ENCODE measurements around the gene RFX1.
A peak's percentile ranks its signal among the peaks of the same experiment; 100 is the strongest.

RFX1 gene

GRCh38 chr19:13954185-13954584, 51.9 kb downstream of the RFX1 start:
- H3K27ac ChIP-seq (ENCODE audit: low read depth, low read length): no peak overlapping the region

GRCh38 chr19:13952931-13953531, 53.1 kb downstream of the RFX1 start:
- Histone ChIP-seq H3K4me3 (ENCODE audit: low read depth in 1 of 2, low read length in 2 of 2) (peak overlapping the region; percentile 81 to 85), H3K36me3 (ENCODE audit: insufficient read depth, low read length) (peaks cover 27% of the 10 kb centered on the region), H3K9ac (ENCODE audit: low read length) (peak overlapping the region; percentile 42), H3K27ac (ENCODE audit: low read depth, low read length) (no peak overlapping the region), H3K27me3 (ENCODE audit: control insufficient read depth in 1 of 2, insufficient read depth in 2 of 2, low read length in 2 of 2) (no peaks in the 10 kb centered on the region), H3K4me1 (ENCODE audit: insufficient read depth, low read length) (peaks cover 13% of the 10 kb centered on the region), H3K9me3 (ENCODE audit: low read length) (no peaks in the 10 kb centered on the region)

More at GRCh38 chr19:13954185-13954584, 51.9 kb downstream of the RFX1 start:
- Histone ChIP-seq H3K36me3 (ENCODE audit: insufficient read depth, low read length) (peaks cover 36% of the 10 kb centered on the region), H3K27me3 (ENCODE audit: control insufficient read depth in 1 of 2, insufficient read depth in 2 of 2, low read length in 2 of 2) (no peaks in the 10 kb centered on the region), H3K9ac (ENCODE audit: low read length) (no peak overlapping the region), H3K4me3 (ENCODE audit: low read depth in 1 of 2, low read length in 2 of 2) (no peak overlapping the region), H3K9me3 (ENCODE audit: low read length) (no peaks in the 10 kb centered on the region), H3K4me1 (ENCODE audit: insufficient read depth, low read length) (peaks cover 13% of the 10 kb centered on the region)

GRCh38 chr19:13952154-13952930, 53.8 kb downstream of the RFX1 start, which contains the start of gene DCAF15:
Gene DCAF15, plus strand, starts transcription at chr19:13952509. Its CDS starts 4 bp downstream, at chr19:13952513.
- Histone ChIP-seq H3K27me3 (ENCODE audit: control insufficient read depth in 1 of 2, insufficient read depth in 2 of 2, low read length in 2 of 2) (no peaks in the 10 kb centered on the region), H3K4me3 (ENCODE audit: low read depth in 1 of 2, low read length in 2 of 2) (peak within 1 kb of the TSS; percentile 81 to 85), H3K27ac (ENCODE audit: low read depth, low read length) (peak within 1 kb of the TSS; percentile 78), H3K9ac (ENCODE audit: low read length) (peak within 1 kb of the TSS; percentile 42), H3K36me3 (ENCODE audit: insufficient read depth, low read length) (peaks cover 20% of the 10 kb centered on the region), H3K9me3 (ENCODE audit: low read length) (no peaks in the 10 kb centered on the region), H3K4me1 (ENCODE audit: insufficient read depth, low read length) (peaks cover 13% of the 10 kb centered on the region)

GRCh38 chr19:13951799-13952153, 54.3 kb downstream of the RFX1 start:
- Histone ChIP-seq H3K4me3 (ENCODE audit: low read depth in 1 of 2, low read length in 2 of 2) (peak overlapping the region; percentile 15 to 60), H3K4me1 (ENCODE audit: insufficient read depth, low read length) (peaks cover 13% of the 10 kb centered on the region), H3K27ac (ENCODE audit: low read depth, low read length) (no peak overlapping the region), H3K27me3 (ENCODE audit: control insufficient read depth in 1 of 2, insufficient read depth in 2 of 2, low read length in 2 of 2) (no peaks in the 10 kb centered on the region), H3K36me3 (ENCODE audit: insufficient read depth, low read length) (peaks cover 15% of the 10 kb centered on the region), H3K9ac (ENCODE audit: low read length) (no peak overlapping the region), H3K9me3 (ENCODE audit: low read length) (no peaks in the 10 kb centered on the region)

GRCh38 chr19:13951043-13951442, 55.1 kb downstream of the RFX1 start:
- Histone ChIP-seq H3K4me3 (ENCODE audit: low read depth in 1 of 2, low read length in 2 of 2) (no peak overlapping the region), H3K9me3 (ENCODE audit: low read length) (no peaks in the 10 kb centered on the region)

GRCh38 chr19:13946414-13946813, 59.7 kb downstream of the RFX1 start:
- Histone ChIP-seq H3K9me3 (ENCODE audit: low read length) (no peaks in the 10 kb centered on the region), H3K9ac (ENCODE audit: low read length) (no peak overlapping the region), H3K4me1 (ENCODE audit: insufficient read depth, low read length) (no peaks in the 10 kb centered on the region), H3K27me3 (ENCODE audit: control insufficient read depth in 1 of 2, insufficient read depth in 2 of 2, low read length in 2 of 2) (no peaks in the 10 kb centered on the region), H3K36me3 (ENCODE audit: insufficient read depth, low read length) (no peaks in the 10 kb centered on the region), H3K27ac (ENCODE audit: low read depth, low read length) (no peak overlapping the region), H3K4me3 (ENCODE audit: low read depth in 1 of 2, low read length in 2 of 2) (no peak overlapping the region)

More at GRCh38 chr19:13951043-13951442, 55.1 kb downstream of the RFX1 start:
- peaks cover 13% of the 10 kb centered on the region for H3K4me1 ChIP-seq (ENCODE audit: insufficient read depth, low read length)
- H3K36me3 ChIP-seq (ENCODE audit: insufficient read depth, low read length): peaks cover 9% of the 10 kb centered on the region
- no peak overlapping the region for H3K9ac ChIP-seq (ENCODE audit: low read length)
- no peaks in the 10 kb centered on the region for H3K27me3 ChIP-seq (ENCODE audit: control insufficient read depth in 1 of 2, insufficient read depth in 2 of 2, low read length in 2 of 2)
- no peak overlapping the region for H3K27ac ChIP-seq (ENCODE audit: low read depth, low read length)

- Histone ChIP-seq H3K27ac (ENCODE audit: low read depth, low read length) (no peak overlapping the region), H3K4me1 (ENCODE audit: insufficient read depth, low read length) (no peaks in the 10 kb centered on the region), H3K36me3 (ENCODE audit: insufficient read depth, low read length) (no peaks in the 10 kb centered on the region), H3K9me3 (ENCODE audit: low read length) (no peaks in the 10 kb centered on the region), H3K9ac (ENCODE audit: low read length) (no peak overlapping the region), H3K27me3 (ENCODE audit: control insufficient read depth in 1 of 2, insufficient read depth in 2 of 2, low read length in 2 of 2) (peaks cover 6 to 18% of the 10 kb centered on the region in 2 donors), H3K4me3 (ENCODE audit: low read depth in 1 of 2, low read length in 2 of 2) (no peak overlapping the region)
Measured at GRCh38 chr19:13942023-13942684, 64.0 kb downstream of the RFX1 start.

- H3K27ac ChIP-seq (ENCODE audit: low read depth, low read length): no peak within 1 kb of the TSS
- H3K36me3 ChIP-seq (ENCODE audit: insufficient read depth, low read length): no peaks in the 10 kb centered on the region
- H3K4me3 ChIP-seq (ENCODE audit: low read depth in 1 of 2, low read length in 2 of 2): no peak within 1 kb of the TSS
- peaks cover 6 to 30% of the 10 kb centered on the region in 2 donors for H3K27me3 ChIP-seq (ENCODE audit: control insufficient read depth in 1 of 2, insufficient read depth in 2 of 2, low read length in 2 of 2)
- H3K9me3 ChIP-seq (ENCODE audit: low read length): no peaks in the 10 kb centered on the region
- H3K4me1 ChIP-seq (ENCODE audit: insufficient read depth, low read length): no peaks in the 10 kb centered on the region
- no peak within 1 kb of the TSS for H3K9ac ChIP-seq (ENCODE audit: low read length)
Measured at GRCh38 chr19:13938301-13939064, 67.6 kb downstream of the RFX1 start, which contains the start of gene PODNL1. Gene PODNL1, minus strand, starts transcription at chr19:13938417. Its CDS starts 236 bp downstream, at chr19:13938181.

GRCh38 chr19:13937479-13938300, 68.4 kb downstream of the RFX1 start:
- Histone ChIP-seq H3K4me1 (ENCODE audit: insufficient read depth, low read length) (no peaks in the 10 kb centered on the region), H3K27me3 (ENCODE audit: control insufficient read depth in 1 of 2, insufficient read depth in 2 of 2, low read length in 2 of 2) (peaks cover 6 to 30% of the 10 kb centered on the region in 2 donors), H3K36me3 (ENCODE audit: insufficient read depth, low read length) (no peaks in the 10 kb centered on the region), H3K9me3 (ENCODE audit: low read length) (no peaks in the 10 kb centered on the region), H3K9ac (ENCODE audit: low read length) (no peak overlapping the region), H3K4me3 (ENCODE audit: low read depth in 1 of 2, low read length in 2 of 2) (no peak overlapping the region), H3K27ac (ENCODE audit: low read depth, low read length) (no peak overlapping the region)

- Histone ChIP-seq H3K36me3 (ENCODE audit: insufficient read depth, low read length) (no peaks in the 10 kb centered on the region), H3K27ac (ENCODE audit: low read depth, low read length) (no peak overlapping the region), H3K27me3 (ENCODE audit: control insufficient read depth in 1 of 2, insufficient read depth in 2 of 2, low read length in 2 of 2) (peaks cover 6 to 30% of the 10 kb centered on the region in 2 donors), H3K9ac (ENCODE audit: low read length) (no peak overlapping the region), H3K9me3 (ENCODE audit: low read length) (no peaks in the 10 kb centered on the region), H3K4me3 (ENCODE audit: low read depth in 1 of 2, low read length in 2 of 2) (no peak overlapping the region), H3K4me1 (ENCODE audit: insufficient read depth, low read length) (no peaks in the 10 kb centered on the region)
Measured at GRCh38 chr19:13935765-13936510, 70.2 kb downstream of the RFX1 start.

All from muscle layer of colon (tissue), 2 donors.